GM21360 (cell line): Measurements from ENCODE around the gene RIMS1.

Experiments
- ATAC-seq: cut with Tn5 transposase; IDR thresholded peaks from one replicate; pipeline ENCODE4 v1.9.1; 2021; ENCODE audit warnings: mild to moderate bottlenecking, moderate library complexity; ENCODE audit not compliant: unreplicated experiment

Gene RIMS1

GRCh38 chr6:72238021-72238420, 351.7 kb downstream of the RIMS1 start:
- no peak for ATAC-seq

DNA sequence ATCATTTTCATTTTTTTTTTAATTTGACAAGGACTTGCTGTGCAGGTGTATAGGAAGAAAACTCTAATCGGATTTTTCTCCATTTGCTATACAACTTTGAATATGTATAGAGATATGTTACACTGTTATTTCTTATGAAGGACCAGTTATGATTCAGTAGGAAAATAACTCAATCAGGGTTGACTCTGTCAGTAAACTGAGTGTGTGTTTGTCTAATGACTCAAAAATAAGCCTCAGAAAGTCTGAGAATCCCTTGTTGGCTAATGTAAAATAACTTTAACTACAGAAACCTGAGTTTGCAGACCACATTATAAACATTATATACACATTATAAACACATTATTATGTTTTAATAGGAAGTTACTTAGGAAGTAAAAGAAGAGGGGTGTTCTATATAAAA, 352.6 kb downstream of the RIMS1 start:
- no peak for ATAC-seq

DNA sequence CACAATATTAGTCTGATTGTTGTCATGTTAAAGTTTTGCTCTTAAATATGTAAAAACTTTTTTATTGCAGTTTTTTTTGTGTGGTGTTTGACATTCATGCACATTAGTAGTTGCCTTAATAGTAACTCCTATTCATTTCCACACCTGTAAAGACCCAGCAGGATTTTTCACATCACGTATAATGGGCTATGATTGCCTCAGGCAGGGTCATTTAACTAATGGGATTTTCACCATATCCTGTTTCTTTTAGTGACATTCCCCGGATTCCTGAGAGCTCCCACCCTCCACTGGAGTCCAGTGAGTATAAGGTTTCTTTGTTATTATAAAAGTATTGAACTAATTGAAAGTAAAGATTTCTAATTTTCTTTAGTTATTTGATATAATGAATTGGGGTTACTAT, 359.2 kb downstream of the RIMS1 start:
- no peak for ATAC-seq

GRCh38 chr6:72246926-72247325, 360.6 kb downstream of the RIMS1 start:
- ATAC-seq = no peak

GRCh38 chr6:72248621-72249020, 362.3 kb downstream of the RIMS1 start:
- ATAC-seq = no peak

- ATAC-seq = no peak
Observed at GRCh38 chr6:72250664-72251063, 364.3 kb downstream of the RIMS1 start.

GRCh38 chr6:72260489-72260888, 374.1 kb downstream of the RIMS1 start:
- ATAC-seq = no peak

DNA sequence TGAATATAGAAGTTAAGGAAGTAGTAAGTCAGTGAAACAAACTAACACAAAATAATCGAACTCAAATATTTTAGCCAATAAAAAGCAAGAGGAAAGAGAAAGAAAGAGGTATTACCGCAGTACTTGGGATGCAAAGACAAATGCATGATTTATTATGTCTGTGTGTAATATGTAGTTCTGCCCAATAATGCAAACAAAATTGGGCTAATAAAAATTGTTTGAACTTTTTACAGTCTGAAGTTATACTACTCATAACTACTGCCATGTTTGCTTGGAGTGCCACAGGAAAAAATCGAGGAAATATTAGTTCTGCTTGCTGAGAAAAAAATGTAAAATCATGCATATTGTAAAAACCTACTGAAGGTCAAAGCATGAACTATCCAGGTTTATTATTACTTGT, 375.2 kb downstream of the RIMS1 start:
- no peak for ATAC-seq

GRCh38 chr6:72262254-72262653, 375.9 kb downstream of the RIMS1 start:
- no peak for ATAC-seq

DNA sequence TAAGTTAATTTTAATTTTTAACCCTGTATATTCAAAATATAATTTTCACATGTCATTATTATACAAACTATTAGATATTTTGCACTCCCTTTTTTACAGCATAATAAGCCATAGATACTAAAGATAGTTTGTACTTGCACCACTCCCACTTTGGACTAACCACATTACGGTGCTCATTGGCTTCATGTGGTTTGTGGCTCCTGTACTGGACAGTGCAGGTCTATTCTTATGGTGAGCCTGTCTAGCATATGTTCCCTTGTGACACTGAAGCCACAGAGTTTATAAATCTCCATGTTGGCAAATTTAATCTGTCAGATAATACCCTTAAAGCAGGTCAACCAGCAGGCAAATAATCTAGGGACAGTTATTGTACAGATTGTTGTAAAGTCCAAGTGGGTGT, 381.1 kb downstream of the RIMS1 start:
- no peak for ATAC-seq

DNA sequence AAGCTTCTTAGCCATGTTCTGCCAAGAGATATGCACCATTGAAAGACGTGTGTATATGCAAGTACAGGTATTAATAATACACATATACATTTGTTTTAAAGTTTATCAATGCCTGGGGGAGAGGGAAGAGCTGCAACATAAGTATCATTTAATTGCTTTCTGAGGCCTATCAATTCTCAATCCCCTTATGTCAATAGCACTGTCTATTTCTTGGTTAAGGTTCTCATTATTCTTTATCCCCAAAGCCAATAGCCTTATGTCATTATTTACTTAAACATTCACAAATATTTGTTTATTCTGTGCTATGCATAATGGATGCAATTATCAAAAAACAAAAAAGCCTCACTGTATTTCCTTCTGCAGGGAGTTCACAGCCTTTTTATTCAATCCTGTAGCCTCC, 385.2 kb downstream of the RIMS1 start:
- no peak for ATAC-seq

DNA sequence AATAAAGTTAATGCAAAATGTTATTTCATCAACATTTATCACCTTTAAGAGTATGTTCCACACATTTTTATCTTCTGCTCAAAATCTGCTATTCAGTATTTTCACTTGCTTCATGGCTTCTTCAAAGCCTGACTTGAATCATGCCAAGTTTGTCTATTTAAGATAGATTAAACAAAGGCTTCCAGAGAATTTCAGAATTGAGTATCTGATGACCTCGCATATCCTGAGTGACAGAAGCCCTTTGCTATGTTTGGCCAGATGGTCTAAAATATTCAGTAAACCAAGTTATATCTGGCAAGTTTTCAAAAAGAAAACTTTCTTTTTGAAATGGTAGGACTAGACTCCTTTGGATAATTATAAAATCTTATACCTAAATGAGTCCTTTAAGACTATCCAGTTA, 386.6 kb downstream of the RIMS1 start:
- no peak for ATAC-seq

DNA sequence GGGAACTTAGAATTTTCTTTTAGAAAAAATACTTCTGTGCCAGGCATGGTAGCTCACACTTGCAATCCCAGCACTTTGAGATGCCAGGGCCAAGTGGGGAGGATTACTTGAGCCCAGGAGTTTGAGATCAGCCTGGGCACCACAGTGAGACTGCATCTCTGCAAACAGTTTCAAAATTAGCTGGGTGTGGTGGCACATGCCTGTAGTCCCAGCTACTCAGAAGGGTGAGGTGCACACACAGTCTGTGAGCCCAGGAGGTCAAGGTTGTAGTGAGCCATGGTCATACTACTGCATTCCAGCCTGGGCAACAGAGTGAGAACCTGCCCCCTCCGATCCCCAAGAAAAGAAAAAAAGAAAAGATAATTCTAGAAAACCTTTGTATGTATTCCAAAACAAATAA, 389.5 kb downstream of the RIMS1 start:
- no peak for ATAC-seq

DNA sequence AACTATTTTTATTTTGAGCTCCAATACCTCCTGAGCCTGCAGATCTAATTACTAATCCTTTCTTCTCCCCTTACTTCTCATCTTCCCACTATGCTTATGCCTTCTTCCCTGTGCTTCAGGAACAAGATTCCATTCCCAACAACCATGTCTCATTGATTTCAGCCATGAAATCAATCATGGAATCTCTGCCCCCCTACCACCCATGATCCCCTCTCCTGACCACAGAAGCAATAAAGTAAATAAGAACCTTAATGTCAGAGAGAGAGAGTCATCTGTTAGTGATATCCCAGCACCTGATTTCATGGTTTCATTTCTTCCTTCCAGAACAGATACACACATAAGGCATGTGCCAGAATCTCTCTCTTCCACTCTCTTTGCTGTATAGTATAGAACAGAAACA, 395.9 kb downstream of the RIMS1 start:
- ATAC-seq = no peak

GRCh38 chr6:72283571-72283970, 397.2 kb downstream of the RIMS1 start:
- no peak for ATAC-seq

- no peak for ATAC-seq
Observed at GRCh38 chr6:72286911-72287311, 400.6 kb downstream of the RIMS1 start.

GRCh38 chr6:72287801-72288200, 401.5 kb downstream of the RIMS1 start:
- ATAC-seq = no peak

GRCh38 chr6:72288592-72288991, 402.2 kb downstream of the RIMS1 start:
- ATAC-seq = no peak

DNA sequence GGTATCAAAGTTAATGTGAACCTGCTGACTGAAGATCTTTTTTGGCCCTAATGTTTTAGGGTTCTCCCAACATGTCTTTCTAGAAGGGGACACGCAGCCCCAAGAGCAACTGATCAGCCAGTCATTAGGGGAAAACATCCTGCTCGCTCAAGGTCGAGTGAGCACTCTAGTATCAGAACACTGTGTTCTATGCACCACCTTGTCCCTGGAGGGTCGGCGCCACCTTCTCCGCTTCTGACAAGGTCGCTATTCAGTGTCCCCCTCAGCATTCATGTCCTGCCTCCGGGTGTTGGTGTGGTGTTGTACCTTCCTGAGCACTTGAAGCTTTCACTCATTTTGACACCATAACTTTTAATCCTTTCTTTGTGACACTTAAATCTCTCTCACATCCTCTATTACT, 404.3 kb downstream of the RIMS1 start:
- ATAC-seq = no peak

DNA sequence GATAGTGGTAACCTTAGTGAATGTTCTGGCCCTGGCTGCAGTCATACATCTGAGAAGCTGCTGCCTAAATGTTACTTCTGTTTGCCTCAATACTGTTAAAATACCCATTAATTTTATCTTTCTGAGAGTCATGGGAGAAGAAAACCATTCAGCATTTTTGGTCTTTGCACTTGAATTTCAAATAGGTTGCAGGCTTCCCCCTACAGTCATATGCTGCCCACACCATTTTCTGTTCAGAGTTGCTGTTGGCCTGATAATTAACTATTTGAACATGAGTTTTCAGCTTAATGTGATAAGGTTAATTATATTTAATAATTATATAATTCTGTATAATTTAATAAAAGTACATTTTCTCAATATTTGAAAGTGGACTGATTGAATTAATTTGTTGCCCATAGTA, 410.0 kb downstream of the RIMS1 start:
- ATAC-seq = no peak

- ATAC-seq = no peak
Observed at GRCh38 chr6:72305971-72306370, 419.6 kb downstream of the RIMS1 start.

GRCh38 chr6:72316675-72317380, 430.5 kb downstream of the RIMS1 start:
- ATAC-seq = no peak

DNA sequence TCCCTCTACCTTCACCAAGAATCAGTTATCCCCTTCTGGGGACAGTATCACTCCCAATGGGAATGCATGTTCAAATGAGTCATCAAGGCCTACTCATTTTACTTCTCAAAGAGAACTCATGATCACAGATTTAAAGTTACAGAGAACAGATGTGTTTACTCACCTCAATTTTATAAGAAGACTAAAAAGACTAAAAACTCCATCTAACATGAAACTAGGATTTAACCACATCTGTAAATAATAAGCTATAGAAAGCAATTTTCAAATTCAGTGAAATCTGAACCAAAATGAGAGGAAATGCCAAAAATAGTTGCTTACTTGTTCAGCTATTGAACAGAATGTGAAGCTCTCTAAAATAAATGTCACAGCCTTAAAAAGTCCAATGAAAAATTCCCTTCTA, 435.4 kb downstream of the RIMS1 start:
- no peak for ATAC-seq
